IMR-90 (cell line): Measurements from ENCODE around the gene DYRK1B. TPM values are rescaled to one million over a fixed set of nuclear protein-coding genes. Genes with fewer than 3 reads are reported as not detected.

Experiments used
- ATAC-seq: fragments of 200-7000 bp; cut with Tn5 transposase; 2 replicates; pipeline ENCODE4 v1.9.1; 2020; ENCODE audit warnings: low read depth, mild to moderate bottlenecking, moderate library complexity
- BruUV-seq: library from RNA; stranded (reverse); fragments of 400-500 nt; replicated peaks from 2 replicates; lab custom pipeline; 2021; lab: Mats Ljungman, UMichigan
- CTCF ChIA-PET: fragments of 300-600 bp; formaldehyde crosslinking; extraction: SDS; loops from one replicate; lab custom pipeline; 2021; ENCODE audit warnings: antibody characterized with exemption; lab: Yijun Ruan, JAX
- POLR2A ChIA-PET: fragments of 300-600 bp; sonication (Branson Sonifier 250); formaldehyde crosslinking; loops from one replicate; lab custom pipeline; 2022; ENCODE audit warnings: antibody characterized with exemption; ENCODE audit not compliant: unreplicated experiment; lab: Charles Lee
- DNase-seq: peaks from one replicate; pipeline ENCODE4 v3.0.0; 2013
- H2AFZ ChIP-seq: replicated peaks from 2 replicates; pipeline ENCODE3; 2013; ENCODE audit warnings: low read length, mild to moderate bottlenecking; ENCODE audit not compliant: poor library complexity
- H2AK5ac ChIP-seq: 2 replicates; pipeline ENCODE4 v1.6.1; 2013; ENCODE audit warnings: low read depth, low read length, inconsistent platforms
- H2AK9ac ChIP-seq: replicated peaks from 2 replicates; pipeline ENCODE3; 2013; ENCODE audit warnings: mild to moderate bottlenecking, low read depth, low read length, moderate library complexity; ENCODE audit not compliant: poor library complexity
- H2BK120ac ChIP-seq: 2 replicates; pipeline ENCODE4 v1.6.1; 2013; ENCODE audit warnings: low read depth, low read length, inconsistent platforms
- H2BK15ac ChIP-seq: 3 replicates; pipeline ENCODE4 v1.6.1; 2013; ENCODE audit warnings: low read depth, low read length, inconsistent platforms
- H2BK20ac ChIP-seq: 2 replicates; pipeline ENCODE4 v1.6.1; 2013; ENCODE audit warnings: low read depth, mild to moderate bottlenecking, inconsistent platforms, low read length, moderate library complexity
- H2BK5ac ChIP-seq: 2 replicates; pipeline ENCODE4 v1.6.1; 2013; ENCODE audit warnings: mild to moderate bottlenecking, low read depth, low read length, inconsistent platforms; ENCODE audit not compliant: poor library complexity, severe bottlenecking
- H3K14ac ChIP-seq: replicated peaks from 2 replicates; pipeline ENCODE4 v1.6.1; 2013; ENCODE audit warnings: low read depth, low read length, inconsistent platforms
- H3K18ac ChIP-seq: 2 replicates; pipeline ENCODE4 v1.6.1; 2013; ENCODE audit warnings: low read depth, low read length, control low read depth
- H3K23ac ChIP-seq: 2 replicates; pipeline ENCODE4 v1.6.1; 2013; ENCODE audit warnings: low read depth, low read length, inconsistent platforms
- H3K27ac ChIP-seq: 2 replicates; pipeline ENCODE4 v1.5.1; 2013; ENCODE audit warnings: mild to moderate bottlenecking, control low read depth, low read length; ENCODE audit not compliant: insufficient read depth
- H3K27me3 ChIP-seq: 2 replicates; pipeline ENCODE4 v1.6.1; 2013; ENCODE audit warnings: low read length; ENCODE audit not compliant: control insufficient read depth, insufficient read depth
- H3K36me3 ChIP-seq: 2 replicates; pipeline ENCODE4 v1.6.1; 2013; ENCODE audit warnings: low read length, mixed read lengths; ENCODE audit not compliant: control insufficient read depth, insufficient read depth
- H3K4ac ChIP-seq: 2 replicates; pipeline ENCODE4 v1.6.1; 2013; ENCODE audit warnings: low read depth, low read length, inconsistent platforms
- H3K4me1 ChIP-seq: 2 replicates; pipeline ENCODE4 v1.6.1; 2013; ENCODE audit warnings: low read length, mixed read lengths; ENCODE audit not compliant: control insufficient read depth, insufficient read depth
- H3K4me2 ChIP-seq: 2 replicates; pipeline ENCODE4 v1.6.1; 2013; ENCODE audit warnings: low read depth, mild to moderate bottlenecking, control low read depth, low read length, moderate library complexity
- H3K4me3 ChIP-seq: 2 replicates; pipeline ENCODE4 v1.5.1; 2013; ENCODE audit warnings: low read depth, mild to moderate bottlenecking, control low read depth, low read length, moderate library complexity; ENCODE audit not compliant: insufficient read depth
- H3K56ac ChIP-seq: 2 replicates; pipeline ENCODE4 v1.6.1; 2013; ENCODE audit warnings: low read length, inconsistent platforms; ENCODE audit not compliant: insufficient read depth; ENCODE audit errors: extremely low read depth
- H3K79me1 ChIP-seq, 2 experiments: 2 replicates each; pipeline ENCODE4 v1.6.1; 2013; ENCODE audit warnings: low read length in 2 of 2, inconsistent platforms in 1 of 2, low read depth in 1 of 2
- H3K9ac ChIP-seq: 2 replicates; pipeline ENCODE4 v1.6.1; 2013; ENCODE audit warnings: low read depth, low read length, control low read depth
- H3K9me1 ChIP-seq: 2 replicates; pipeline ENCODE4 v1.6.1; 2013; ENCODE audit warnings: low read length, inconsistent platforms; ENCODE audit not compliant: insufficient read depth
- H3K9me3 ChIP-seq: 2 replicates; pipeline ENCODE4 v1.6.1; 2013; ENCODE audit warnings: low read length; ENCODE audit not compliant: control insufficient read depth, insufficient read depth
- H4K20me1 ChIP-seq: 2 replicates; pipeline ENCODE4 v1.6.1; 2013; ENCODE audit warnings: low read length, inconsistent platforms; ENCODE audit not compliant: insufficient read depth
- H4K5ac ChIP-seq: 2 replicates; pipeline ENCODE4 v1.6.1; 2013; ENCODE audit warnings: mild to moderate bottlenecking, low read depth, low read length, control low read depth
- H4K8ac ChIP-seq, 2 experiments: 2 replicates each; pipeline ENCODE4 v1.6.1; 2013; ENCODE audit warnings: low read depth in 2 of 2, low read length in 2 of 2, control low read depth in 1 of 2, inconsistent platforms in 1 of 2
- H4K91ac ChIP-seq: 2 replicates; pipeline ENCODE4 v1.6.1; 2013; ENCODE audit warnings: low read depth, low read length, inconsistent platforms; ENCODE audit not compliant: insufficient read depth
- BHLHE40 ChIP-seq: fragments of 150-350 bp; IDR thresholded peaks from 2 replicates; pipeline ENCODE4 v1.6.1; 2016; ENCODE audit warnings: mild to moderate bottlenecking, low read depth, low read length
- CHD1 ChIP-seq: IDR thresholded peaks from 2 replicates; pipeline ENCODE4 v1.6.1; 2012; ENCODE audit warnings: low read depth, low read length, improper control_type of control experiment
- MAFK ChIP-seq: IDR thresholded peaks from 2 replicates; pipeline ENCODE4 v1.6.1; 2012; ENCODE audit warnings: low read depth, low read length, improper control_type of control experiment
- RAD21 ChIP-seq: IDR thresholded peaks from 2 replicates; pipeline ENCODE4 v1.6.1; 2012; ENCODE audit warnings: low read length, improper control_type of control experiment
- WGBS, 2 experiments: methylation state at CpG; one replicate each; pipeline versions ENCODE4 v1.1.5 to v1.1.7; 2013; ENCODE audit warnings: missing lambda C conversion rate in 2 of 2; ENCODE audit not compliant: insufficient read length in 1 of 2; ENCODE audit errors: extremely low coverage in 2 of 2; 5-methylcytosine and 5-hydroxymethylcytosine counted together
- dilution Hi-C: fragments of 300-500 bp; cut with HindIII; formaldehyde crosslinking; loops from one replicate; pipeline ENCODE4 v1.14.3; 2018; ENCODE audit warnings: low sequenced_read_pairs; ENCODE audit not compliant: unreplicated experiment
- in situ Hi-C: fragments of 300-500 bp; cut with MboI; formaldehyde crosslinking; loops from 3 replicates; pipeline ENCODE4 v1.14.3; 2019; ENCODE audit warnings: low sequenced_read_pairs, inconsistent platforms, mixed read lengths
- intact Hi-C: fragments of 100-400 bp; cut with micrococcal nuclease; formaldehyde crosslinking; loops from 2 replicates; pipeline ENCODE4 v1.10.0; 2022
- polyA plus RNA-seq, 3 experiments: library from polyadenylated mRNA; depleted of rRNA; stranded (reverse); fragments of >200 nt; gene quantifications; 2 replicates each; pipeline ENCODE4 v1.2.3, GENCODE V29; 2012; ENCODE audit warnings: low replicate concordance in 1 of 3
- total RNA-seq: library from RNA; depleted of rRNA; stranded (reverse); fragments of >200 nt; gene quantifications from 2 replicates; pipeline ENCODE4 v1.2.3, GENCODE V29; 2012
- TF ChIP-seq, protein P1 (sequence below): fragments of 150-350 bp; IDR thresholded peaks from 2 replicates; pipeline ENCODE4 v1.6.1; 2016; ENCODE audit warnings: low read depth, mild to moderate bottlenecking, low read length, moderate library complexity, borderline replicate concordance
- TF ChIP-seq, protein P2 (sequence below): fragments of 150-350 bp; IDR thresholded peaks from 2 replicates; pipeline ENCODE4 v1.6.1; 2017; ENCODE audit warnings: mild to moderate bottlenecking, antibody characterized with exemption, low read length, low read depth

DYRK1B gene
- total and polyA plus RNA-seq, 2 of the 4 experiments (the other 2 are of a cell fraction), result 2.7 to 11.4 TPM

DNA sequence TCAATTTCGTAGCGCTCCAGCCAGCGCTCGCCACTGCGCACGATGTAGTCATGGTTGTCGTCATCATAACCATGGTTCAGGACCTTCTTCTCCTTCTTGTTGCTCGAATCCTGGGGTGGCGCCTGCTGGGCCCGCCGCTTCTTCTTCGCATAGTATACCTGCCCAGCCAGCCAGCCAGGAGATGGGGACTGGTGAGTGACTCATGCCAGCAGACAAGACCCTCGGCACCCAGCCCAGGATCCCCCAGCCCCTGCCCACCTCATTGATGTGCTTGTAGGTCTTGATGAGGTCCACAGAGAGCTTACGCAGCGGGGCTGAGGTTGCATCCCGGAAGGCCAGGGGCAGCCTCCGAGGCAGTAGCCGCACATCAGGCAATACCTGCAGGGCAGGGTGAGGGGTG, 3.6 kb downstream of the DYRK1B start:
- H2BK5ac ChIP-seq, result no peak overlapping the region
- no peak overlapping the region for H2AK9ac ChIP-seq
- peak overlapping the region; percentile 51; the same call in 1 of the 2 replicates for H2AK5ac ChIP-seq
- no peak overlapping the region for H4K8ac ChIP-seq
- no peak overlapping the region for H3K14ac ChIP-seq
- no peak overlapping the region for H2BK20ac ChIP-seq
- no peaks in the 10 kb centered on the region for H3K9me3 ChIP-seq
- peaks cover 12 to 35% of the 10 kb centered on the region in 2 experiments for H3K79me1 ChIP-seq
- in situ Hi-C loops (loop anchor here (25.0 kb wide), 1 partner anchor 393 kb away; the partner anchor contains the start of genes RPS16 and SUPT5H), dilution Hi-C loops (no loop called here), intact Hi-C loops (no loop called here)
- no peak overlapping the region for H2BK15ac ChIP-seq
- POLR2A ChIA-PET, result no interaction called here
- H3K9ac ChIP-seq, result no peak overlapping the region
- no TSS peak for BruUV-seq
- no peak overlapping the region for H3K4me3 ChIP-seq
- CTCF ChIA-PET, result no interaction called here
- no peak for ATAC-seq
- no peak overlapping the region for H2AFZ ChIP-seq
- 100% methylated on average over 2 of the region's 18 CpGs; no CpG with 5 or more reads in 1 of the 2 experiments for WGBS, 2 experiments
- peaks cover 10% of the 10 kb centered on the region for H3K4me1 ChIP-seq
- no peak overlapping the region for H3K27ac ChIP-seq
- H3K18ac ChIP-seq, result no peak overlapping the region
- peaks cover 45% of the 10 kb centered on the region for H3K36me3 ChIP-seq
- no peak overlapping the region for H4K91ac ChIP-seq
- DNase-seq, result no peak
- H3K23ac ChIP-seq, result no peak overlapping the region
- H4K20me1 ChIP-seq, result no peaks in the 10 kb centered on the region; the same call in 1 of the 2 replicates
- H3K56ac ChIP-seq, result no peak overlapping the region
- no peaks in the 10 kb centered on the region for H3K27me3 ChIP-seq
- no peak overlapping the region for H2BK120ac ChIP-seq
- no peak overlapping the region for H4K5ac ChIP-seq
- TF ChIP-seq RAD21 (no peak), BHLHE40 (no peak), MAFK (no peak), CHD1 (no peak)
- TF ChIP-seq, protein P1, sequence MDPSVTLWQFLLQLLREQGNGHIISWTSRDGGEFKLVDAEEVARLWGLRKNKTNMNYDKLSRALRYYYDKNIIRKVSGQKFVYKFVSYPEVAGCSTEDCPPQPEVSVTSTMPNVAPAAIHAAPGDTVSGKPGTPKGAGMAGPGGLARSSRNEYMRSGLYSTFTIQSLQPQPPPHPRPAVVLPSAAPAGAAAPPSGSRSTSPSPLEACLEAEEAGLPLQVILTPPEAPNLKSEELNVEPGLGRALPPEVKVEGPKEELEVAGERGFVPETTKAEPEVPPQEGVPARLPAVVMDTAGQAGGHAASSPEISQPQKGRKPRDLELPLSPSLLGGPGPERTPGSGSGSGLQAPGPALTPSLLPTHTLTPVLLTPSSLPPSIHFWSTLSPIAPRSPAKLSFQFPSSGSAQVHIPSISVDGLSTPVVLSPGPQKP, result no peak
- TF ChIP-seq, protein P2, sequence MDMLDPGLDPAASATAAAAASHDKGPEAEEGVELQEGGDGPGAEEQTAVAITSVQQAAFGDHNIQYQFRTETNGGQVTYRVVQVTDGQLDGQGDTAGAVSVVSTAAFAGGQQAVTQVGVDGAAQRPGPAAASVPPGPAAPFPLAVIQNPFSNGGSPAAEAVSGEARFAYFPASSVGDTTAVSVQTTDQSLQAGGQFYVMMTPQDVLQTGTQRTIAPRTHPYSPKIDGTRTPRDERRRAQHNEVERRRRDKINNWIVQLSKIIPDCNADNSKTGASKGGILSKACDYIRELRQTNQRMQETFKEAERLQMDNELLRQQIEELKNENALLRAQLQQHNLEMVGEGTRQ, result no peak
- no peak overlapping the region for H3K4me2 ChIP-seq
- H3K4ac ChIP-seq, result no peak overlapping the region
- peaks cover 22% of the 10 kb centered on the region for H3K9me1 ChIP-seq
